Vagina (tissue), 2 donors: ENCODE measurements around the gene MDC1.

ENCODE experiments used
- CTCF ChIP-seq, 3 experiments: fragments of 450-650 bp in 2 of 3; fragments of 200-600 bp in 1 of 3; sonication (generic) in 1 of 3; IDR thresholded peaks; one replicate each; pipeline ENCODE4 v1.5.1; 2017 to 2019; ENCODE audit warnings: antibody characterized with exemption in 3 of 3, mild to moderate bottlenecking in 2 of 3, moderate library complexity in 2 of 3
- POLR2A ChIP-seq, 2 donors: fragments of 450-650 bp; IDR thresholded peaks; one replicate each; pipeline ENCODE4 v1.6.1; 2017; ENCODE audit warnings: antibody characterized with exemption in 2 of 2, mild to moderate bottlenecking in 2 of 2, moderate library complexity in 2 of 2

- TF ChIP-seq CTCF (IDR thresholded peaks at IDR 0.05) (no peak), POLR2A (IDR thresholded peaks at IDR 0.05) (no peak)
Observed at GRCh38 chr6:30688569-30688968, 28.5 kb downstream of the MDC1 start.
